Measurements from ENCODE around the gene LGALS7.

The LGALS7 gene

GRCh38 chr19:38731654-38732301 lies 41.5 kb downstream of the LGALS7 start:
- no peaks in the 10 kb centered on the region for H3K27me3 Mint-ChIP-seq
- H3K27ac Mint-ChIP-seq: no peak overlapping the region
- H3K9me3 Mint-ChIP-seq (ENCODE audit: low read depth): no peaks in the 10 kb centered on the region
- H3K4me1 Mint-ChIP-seq (ENCODE audit: low read depth): peaks cover 18% of the 10 kb centered on the region
- no peak overlapping the region for H3K4me3 Mint-ChIP-seq
- no peaks in the 10 kb centered on the region for H3K36me3 Mint-ChIP-seq

GRCh38 chr19:38730731-38731589 lies 42.4 kb downstream of the LGALS7 start:
- Mint-ChIP-seq H3K4me3 (no peak overlapping the region), H3K36me3 (no peaks in the 10 kb centered on the region), H3K27me3 (no peaks in the 10 kb centered on the region), H3K9me3 (ENCODE audit: low read depth) (no peaks in the 10 kb centered on the region), H3K4me1 (ENCODE audit: low read depth) (peaks cover 16% of the 10 kb centered on the region), H3K27ac (no peak overlapping the region)

- H3K9me3 Mint-ChIP-seq (ENCODE audit: low read depth): no peaks in the 10 kb centered on the region
- no peak overlapping the region for H3K4me3 Mint-ChIP-seq
- H3K27ac Mint-ChIP-seq: no peak overlapping the region
- no peaks in the 10 kb centered on the region for H3K36me3 Mint-ChIP-seq
- no peaks in the 10 kb centered on the region for H3K27me3 Mint-ChIP-seq
- H3K4me1 Mint-ChIP-seq (ENCODE audit: low read depth): peaks cover 16% of the 10 kb centered on the region
Observed at GRCh38 chr19:38730470-38730730, 42.9 kb downstream of the LGALS7 start.

GRCh38 chr19:38729653-38730469 lies 43.5 kb downstream of the LGALS7 start:
- no peak overlapping the region for H3K4me3 Mint-ChIP-seq
- H3K27ac Mint-ChIP-seq: no peak overlapping the region
- peaks cover 14% of the 10 kb centered on the region for H3K4me1 Mint-ChIP-seq (ENCODE audit: low read depth)
- H3K36me3 Mint-ChIP-seq: no peaks in the 10 kb centered on the region
- H3K27me3 Mint-ChIP-seq: no peaks in the 10 kb centered on the region
- no peaks in the 10 kb centered on the region for H3K9me3 Mint-ChIP-seq (ENCODE audit: low read depth)

- no peak overlapping the region for H3K4me3 Mint-ChIP-seq
- peaks cover 7% of the 10 kb centered on the region for H3K4me1 Mint-ChIP-seq (ENCODE audit: low read depth)
- no peak overlapping the region for H3K27ac Mint-ChIP-seq
- no peaks in the 10 kb centered on the region for H3K27me3 Mint-ChIP-seq
- no peaks in the 10 kb centered on the region for H3K36me3 Mint-ChIP-seq
- no peaks in the 10 kb centered on the region for H3K9me3 Mint-ChIP-seq (ENCODE audit: low read depth)
Observed at GRCh38 chr19:38728752-38729541, 44.4 kb downstream of the LGALS7 start.

- H3K36me3 Mint-ChIP-seq: no peaks in the 10 kb centered on the region
- H3K27ac Mint-ChIP-seq: no peak overlapping the region
- H3K4me3 Mint-ChIP-seq: no peak overlapping the region
- no peaks in the 10 kb centered on the region for H3K9me3 Mint-ChIP-seq (ENCODE audit: low read depth)
- H3K4me1 Mint-ChIP-seq (ENCODE audit: low read depth): peaks cover 5% of the 10 kb centered on the region
- no peaks in the 10 kb centered on the region for H3K27me3 Mint-ChIP-seq
Observed at GRCh38 chr19:38727868-38728660, 45.3 kb downstream of the LGALS7 start.

GRCh38 chr19:38727306-38727867 lies 45.9 kb downstream of the LGALS7 start:
- Mint-ChIP-seq H3K4me1 (ENCODE audit: low read depth) (peaks cover 5% of the 10 kb centered on the region), H3K27me3 (no peaks in the 10 kb centered on the region), H3K4me3 (no peak overlapping the region), H3K9me3 (ENCODE audit: low read depth) (no peaks in the 10 kb centered on the region), H3K36me3 (no peaks in the 10 kb centered on the region), H3K27ac (no peak overlapping the region)

GRCh38 chr19:38726761-38727301 lies 46.5 kb downstream of the LGALS7 start:
- H3K27me3 Mint-ChIP-seq: no peaks in the 10 kb centered on the region
- H3K36me3 Mint-ChIP-seq: no peaks in the 10 kb centered on the region
- H3K27ac Mint-ChIP-seq: no peak overlapping the region
- H3K4me3 Mint-ChIP-seq: no peak overlapping the region
- H3K4me1 Mint-ChIP-seq (ENCODE audit: low read depth): peaks cover 5% of the 10 kb centered on the region
- no peaks in the 10 kb centered on the region for H3K9me3 Mint-ChIP-seq (ENCODE audit: low read depth)

- H3K27ac Mint-ChIP-seq: no peak overlapping the region
- H3K36me3 Mint-ChIP-seq: no peaks in the 10 kb centered on the region
Observed at GRCh38 chr19:38726284-38726673, 47.0 kb downstream of the LGALS7 start.

GRCh38 chr19:38725469-38726283 lies 47.6 kb downstream of the LGALS7 start:
- H3K4me1 Mint-ChIP-seq (ENCODE audit: low read depth): peaks cover 5% of the 10 kb centered on the region
- no peak overlapping the region for H3K4me3 Mint-ChIP-seq
- H3K9me3 Mint-ChIP-seq (ENCODE audit: low read depth): no peaks in the 10 kb centered on the region
- H3K27ac Mint-ChIP-seq: no peak overlapping the region
- no peaks in the 10 kb centered on the region for H3K27me3 Mint-ChIP-seq
- H3K36me3 Mint-ChIP-seq: no peaks in the 10 kb centered on the region

More at GRCh38 chr19:38726284-38726673, 47.0 kb downstream of the LGALS7 start:
- Mint-ChIP-seq H3K27me3 (no peaks in the 10 kb centered on the region), H3K4me3 (no peak overlapping the region), H3K4me1 (ENCODE audit: low read depth) (peaks cover 5% of the 10 kb centered on the region), H3K9me3 (ENCODE audit: low read depth) (no peaks in the 10 kb centered on the region)

- Mint-ChIP-seq H3K4me3 (no peak overlapping the region), H3K4me1 (ENCODE audit: low read depth) (no peaks in the 10 kb centered on the region), H3K27ac (no peak overlapping the region), H3K27me3 (no peaks in the 10 kb centered on the region), H3K36me3 (no peaks in the 10 kb centered on the region), H3K9me3 (ENCODE audit: low read depth) (no peaks in the 10 kb centered on the region)
Observed at GRCh38 chr19:38723990-38724854, 49.1 kb downstream of the LGALS7 start.

- Mint-ChIP-seq H3K9me3 (ENCODE audit: low read depth) (no peaks in the 10 kb centered on the region), H3K36me3 (no peaks in the 10 kb centered on the region), H3K4me3 (no peak overlapping the region), H3K4me1 (ENCODE audit: low read depth) (no peaks in the 10 kb centered on the region), H3K27ac (no peak overlapping the region), H3K27me3 (no peaks in the 10 kb centered on the region)
Observed at GRCh38 chr19:38723606-38723965, 49.7 kb downstream of the LGALS7 start.

All from activated naive CD8-positive, alpha-beta T cell (primary cell).